HuH-7 (cell line): ENCODE results near the gene SUCLG2.
"Not testable (repeated sequence)": the region's sequence is repeated elsewhere in the genome, so short reads cannot be mapped to it uniquely, and the experiment has no call there.

Experiments used
- DNase-seq: peaks from one replicate; pipeline ENCODE4 v3.0.0; 2011; ENCODE audit warnings: low spot score

SUCLG2 gene

GRCh38 chr3:67559029-67559605 is 95.3 kb downstream of the SUCLG2 start:
- DNase-seq: no peak

GRCh38 chr3:67558426-67558825 is 96.0 kb downstream of the SUCLG2 start:
- no peak for DNase-seq

- no peak for DNase-seq
Measured at GRCh38 chr3:67557848-67558355, 96.5 kb downstream of the SUCLG2 start.

GRCh38 chr3:67551361-67552016 is 102.9 kb downstream of the SUCLG2 start:
- DNase-seq: no peak

- no peak for DNase-seq
Measured at GRCh38 chr3:67550541-67550940, 103.9 kb downstream of the SUCLG2 start.

GRCh38 chr3:67542502-67543250 is 111.7 kb downstream of the SUCLG2 start:
- not testable (repeated sequence) for DNase-seq

GRCh38 chr3:67540198-67540894 is 114.1 kb downstream of the SUCLG2 start:
- DNase-seq: no peak

- not testable (repeated sequence) for DNase-seq
Measured at GRCh38 chr3:67537203-67537602, 117.2 kb downstream of the SUCLG2 start.

- no peak for DNase-seq
Measured at GRCh38 chr3:67535006-67535405, 119.4 kb downstream of the SUCLG2 start.

GRCh38 chr3:67534594-67534993 is 119.8 kb downstream of the SUCLG2 start:
- DNase-seq: no peak

- no peak for DNase-seq
Measured at GRCh38 chr3:67531181-67532101, 123.0 kb downstream of the SUCLG2 start.

- DNase-seq: no peak
Measured at GRCh38 chr3:67529915-67530314, 124.5 kb downstream of the SUCLG2 start.

- no peak for DNase-seq
Measured at GRCh38 chr3:67529337-67529736, 125.1 kb downstream of the SUCLG2 start.

GRCh38 chr3:67526246-67526645 is 128.2 kb downstream of the SUCLG2 start:
- no peak for DNase-seq

- no peak for DNase-seq
Measured at GRCh38 chr3:67524046-67524445, 130.4 kb downstream of the SUCLG2 start.

- no peak for DNase-seq
Measured at GRCh38 chr3:67522081-67522480, 132.3 kb downstream of the SUCLG2 start.

GRCh38 chr3:67521053-67521646 is 133.3 kb downstream of the SUCLG2 start:
- no peak for DNase-seq

- no peak for DNase-seq
Measured at GRCh38 chr3:67518236-67518635, 136.2 kb downstream of the SUCLG2 start.

- DNase-seq: no peak
Measured at GRCh38 chr3:67517781-67518180, 136.6 kb downstream of the SUCLG2 start.

- DNase-seq: no peak
Measured at GRCh38 chr3:67516496-67516895, 137.9 kb downstream of the SUCLG2 start.

GRCh38 chr3:67515778-67516177 is 138.6 kb downstream of the SUCLG2 start:
- no peak for DNase-seq
